ENCODE results near the gene DGKZ.

DGKZ gene

GRCh38 chr11:46420513-46420912 lies 73.2 kb downstream of the DGKZ start:
- no peak for TF ChIP-seq TAF1 (IDR thresholded peaks at IDR 0.05; ENCODE audit: borderline replicate concordance, low read depth, low read length)
- no peak for TF ChIP-seq POLR2A (IDR thresholded peaks at IDR 0.05; ENCODE audit: low read depth, low read length)
- no peak for TF ChIP-seq POLR2AphosphoS5 (IDR thresholded peaks at IDR 0.05; ENCODE audit: low read depth, low read length)
- FAIRE-seq = no peak

DNA sequence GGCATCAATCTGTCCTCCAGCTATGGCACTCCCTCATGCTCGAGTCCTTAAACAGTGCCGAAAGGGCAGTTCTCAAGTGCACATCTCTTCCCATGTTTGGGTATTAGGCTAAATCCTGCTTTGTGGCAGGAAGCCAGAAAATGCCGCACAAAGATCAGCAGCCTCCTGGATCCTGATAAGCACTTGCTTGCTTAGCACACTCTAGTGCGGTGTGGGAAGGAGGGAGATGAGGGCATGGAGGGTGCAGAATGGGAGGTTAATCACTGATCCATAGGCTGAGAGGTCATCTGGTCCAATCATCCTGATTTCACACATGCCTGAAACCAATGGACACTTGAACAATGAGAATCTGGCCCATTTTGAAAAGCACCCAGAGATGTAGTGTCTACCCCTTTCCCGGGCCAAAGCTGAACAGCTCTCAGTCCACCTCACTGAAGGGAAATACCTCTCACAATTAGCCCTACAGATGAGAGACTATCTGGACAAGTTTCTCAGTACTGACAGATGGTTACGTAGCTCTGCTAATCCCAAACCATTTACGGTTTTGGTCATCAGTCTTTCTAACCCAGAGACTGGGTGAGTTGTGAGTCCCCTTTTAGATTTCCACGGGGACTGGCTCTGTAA lies 74.1 kb downstream of the DGKZ start:
- TF ChIP-seq TAF1 (IDR thresholded peaks at IDR 0.05; ENCODE audit: borderline replicate concordance, low read depth, low read length) (no peak), POLR2AphosphoS5 (IDR thresholded peaks at IDR 0.05; ENCODE audit: low read depth, low read length) (no peak), POLR2A (IDR thresholded peaks at IDR 0.05; ENCODE audit: low read depth, low read length) (no peak)
- FAIRE-seq = no peak
- no peak for DNase-seq (ENCODE audit: insufficient read length)

More at GRCh38 chr11:46420513-46420912, 73.2 kb downstream of the DGKZ start:
- DNase-seq (ENCODE audit: insufficient read length) = no peak

DNA sequence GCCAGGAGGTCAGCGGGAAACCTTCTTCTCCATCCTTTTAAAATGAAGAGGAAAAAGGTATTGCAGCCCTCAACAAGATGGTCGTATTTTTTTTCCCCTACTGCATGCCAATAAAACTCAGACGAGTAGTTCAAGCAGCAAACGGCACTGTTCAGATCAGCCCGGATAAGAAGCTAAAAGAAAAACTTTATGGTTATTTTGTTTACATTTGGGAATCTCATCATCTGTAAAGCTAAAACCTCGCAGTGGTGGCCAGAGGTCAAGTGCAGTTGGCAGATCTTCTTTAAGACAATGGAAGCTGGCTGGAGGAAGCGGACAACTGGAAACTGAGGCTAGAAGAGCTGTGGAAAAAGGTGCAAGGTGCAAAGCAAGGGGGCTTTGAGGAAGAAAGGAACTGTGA lies 75.3 kb downstream of the DGKZ start:
- TF ChIP-seq TAF1 (IDR thresholded peaks at IDR 0.05; ENCODE audit: borderline replicate concordance, low read depth, low read length) (no peak), POLR2A (IDR thresholded peaks at IDR 0.05; ENCODE audit: low read depth, low read length) (no peak), POLR2AphosphoS5 (IDR thresholded peaks at IDR 0.05; ENCODE audit: low read depth, low read length) (no peak)
- DNase-seq (ENCODE audit: insufficient read length) = no peak
- FAIRE-seq = no peak

GRCh38 chr11:46426233-46426991 lies 79.1 kb downstream of the DGKZ start:
- FAIRE-seq (no peak), DNase-seq (ENCODE audit: insufficient read length) (no peak)
- TF ChIP-seq POLR2A (IDR thresholded peaks at IDR 0.05; ENCODE audit: low read depth, low read length) (no peak), TAF1 (IDR thresholded peaks at IDR 0.05; ENCODE audit: borderline replicate concordance, low read depth, low read length) (no peak), POLR2AphosphoS5 (IDR thresholded peaks at IDR 0.05; ENCODE audit: low read depth, low read length) (no peak)

DNA sequence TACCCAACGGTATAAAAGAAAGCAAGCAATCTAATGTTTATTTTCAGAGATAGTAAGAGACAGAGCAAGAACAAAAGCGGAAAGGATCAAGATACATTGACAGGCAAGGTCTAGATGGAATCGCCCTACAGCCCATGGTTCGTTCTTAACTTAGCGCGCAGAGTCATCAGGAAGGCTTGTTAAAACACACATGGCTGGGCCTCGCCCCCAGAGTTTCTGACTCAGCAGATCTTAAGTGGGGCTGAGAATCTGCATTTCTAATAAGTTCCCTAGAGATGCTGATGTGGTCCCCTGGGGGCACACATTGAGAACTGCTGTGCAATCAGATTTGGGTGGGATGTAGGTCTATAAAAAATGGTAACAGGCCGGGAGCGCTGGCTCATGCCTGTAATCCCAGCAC lies 80.1 kb downstream of the DGKZ start:
- DNase-seq (ENCODE audit: insufficient read length) = no peak
- TF ChIP-seq TAF1 (IDR thresholded peaks at IDR 0.05; ENCODE audit: borderline replicate concordance, low read depth, low read length) (no peak), POLR2A (IDR thresholded peaks at IDR 0.05; ENCODE audit: low read depth, low read length) (no peak), POLR2AphosphoS5 (IDR thresholded peaks at IDR 0.05; ENCODE audit: low read depth, low read length) (no peak)
- FAIRE-seq = no peak

DNA sequence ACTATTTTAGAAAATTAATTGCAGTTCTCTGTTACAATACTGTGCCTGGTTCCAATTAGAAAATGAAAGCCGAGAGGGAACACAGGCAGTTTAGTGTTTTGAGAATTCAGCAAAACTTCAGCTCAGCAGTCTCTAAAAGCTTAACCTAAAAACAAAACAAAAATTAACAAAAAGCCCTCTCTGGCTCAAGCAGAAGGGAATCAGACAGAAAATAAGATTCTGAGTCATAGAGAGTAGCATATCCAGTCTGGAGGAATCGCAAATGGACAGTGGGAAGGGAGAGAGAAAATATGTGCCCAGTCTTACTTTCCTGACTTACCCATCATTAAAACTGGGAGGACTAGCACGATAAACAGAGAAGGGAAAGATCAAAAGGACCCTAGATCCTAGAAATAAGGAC lies 82.5 kb downstream of the DGKZ start:
- no peak for TF ChIP-seq POLR2A (IDR thresholded peaks at IDR 0.05; ENCODE audit: low read depth, low read length)
- TF ChIP-seq TAF1 (IDR thresholded peaks at IDR 0.05; ENCODE audit: borderline replicate concordance, low read depth, low read length) = no peak
- no peak for TF ChIP-seq POLR2AphosphoS5 (IDR thresholded peaks at IDR 0.05; ENCODE audit: low read depth, low read length)
- DNase-seq (ENCODE audit: insufficient read length) = no peak
- FAIRE-seq = no peak

Measured in GM12892 (cell line).